K562 (cell line): ENCODE measurements around the gene AHCY. TPM values are rescaled to one million over a fixed set of nuclear protein-coding genes. Genes with fewer than 3 reads are reported as not detected.

ENCODE experiments used
- ARID1B ChIP-seq: fragments of 450-650 bp; IDR thresholded peaks from 2 replicates; pipeline ENCODE4 v1.6.1; 2016; ENCODE audit warnings: antibody characterized with exemption, mild to moderate bottlenecking, inconsistent platforms
- ATF1 ChIP-seq, 2 experiments: fragments of 450-650 bp in 1 of 2; IDR thresholded peaks; 2 replicates each; pipeline ENCODE4 v1.6.1; 2016; ENCODE audit warnings: missing compliant biosample characterization in 1 of 2, missing genetic modification characterization in 1 of 2
- BACH1 ChIP-seq: fragments of 200-800 bp; sonication (Bioruptor generic); IDR thresholded peaks from 2 replicates; pipeline ENCODE4 v1.6.1; 2016; ENCODE audit warnings: missing genetic modification characterization, missing compliant biosample characterization
- CHAMP1 ChIP-seq: fragments of 450-650 bp; IDR thresholded peaks from 2 replicates; pipeline ENCODE4 v1.6.1; 2016; ENCODE audit warnings: mild to moderate bottlenecking
- E2F4 ChIP-seq: sonication (generic); formaldehyde crosslinking; IDR thresholded peaks from 2 replicates; pipeline ENCODE4 v1.8.0; 2022; ENCODE audit warnings: mild to moderate bottlenecking, low read depth, missing genetic modification reagents
- HCFC1 ChIP-seq: IDR thresholded peaks from 2 replicates; pipeline ENCODE4 v1.6.1; 2012; ENCODE audit warnings: low read depth, low read length, improper control_type of control experiment
- HMBOX1 ChIP-seq: sonication (generic); IDR thresholded peaks from 2 replicates; pipeline ENCODE4 v1.6.1; 2016
- ILK ChIP-seq: fragments of 450-650 bp; IDR thresholded peaks from 2 replicates; pipeline ENCODE4 v1.6.1; 2016; ENCODE audit warnings: missing genetic modification characterization, low read depth, mild to moderate bottlenecking, missing compliant biosample characterization, moderate library complexity, borderline replicate concordance
- IRF2 ChIP-seq: sonication (generic); formaldehyde crosslinking; IDR thresholded peaks from 2 replicates; pipeline ENCODE4 v1.8.1; 2022; ENCODE audit warnings: mild to moderate bottlenecking, missing genetic modification reagents
- JUN ChIP-seq, 2 experiments: sonication (generic) in 1 of 2; formaldehyde crosslinking in 1 of 2; IDR thresholded peaks; 2 replicates each; pipeline versions ENCODE4 v1.6.1 to v1.8.0; 2012 to 2022; ENCODE audit warnings: borderline replicate concordance in 2 of 2, mild to moderate bottlenecking in 2 of 2, improper control_type of control experiment in 1 of 2, low read depth in 1 of 2, low read length in 1 of 2, missing genetic modification reagents in 1 of 2
- MBD2 ChIP-seq: sonication (generic); IDR thresholded peaks from 2 replicates; pipeline ENCODE4 v1.6.1; 2016; ENCODE audit warnings: low read depth, borderline replicate concordance
- MLX ChIP-seq, 2 experiments: fragments of 450-650 bp in 1 of 2; sonication (generic) in 1 of 2; formaldehyde crosslinking; conservative IDR thresholded peaks; 2 replicates each; pipeline versions ENCODE4 v1.4.0 to v1.8.1; 2020 to 2022; ENCODE audit warnings: mild to moderate bottlenecking in 1 of 2, missing genetic modification reagents in 1 of 2
- POLR3G ChIP-seq: IDR thresholded peaks from 2 replicates; pipeline ENCODE4 v1.6.1; 2011; ENCODE audit not compliant: insufficient read length, insufficient replicate concordance; ENCODE audit errors: extremely low read depth
- RAD51 ChIP-seq: fragments of 450-650 bp; IDR thresholded peaks from 2 replicates; pipeline ENCODE4 v1.7.1; 2016; ENCODE audit warnings: low read depth, mild to moderate bottlenecking, borderline replicate concordance
- RB1 ChIP-seq: fragments of 450-650 bp; IDR thresholded peaks from 2 replicates; pipeline ENCODE4 v1.6.1; 2017; ENCODE audit warnings: low read depth, mild to moderate bottlenecking
- RUNX1 ChIP-seq: sonication (generic); IDR thresholded peaks from 2 replicates; pipeline ENCODE4 v1.6.1; 2016; ENCODE audit warnings: antibody characterized with exemption, low read depth
- STAG1 ChIP-seq: sonication (generic); formaldehyde crosslinking; IDR thresholded peaks from 2 replicates; pipeline ENCODE4 v1.5.0; 2020; ENCODE audit warnings: missing genetic modification reagents, borderline replicate concordance
- STAT5B ChIP-seq: fragments of 250-450 bp; sonication (Bioruptor Pico); IDR thresholded peaks from 2 replicates; pipeline ENCODE4 v1.8.0; 2021; ENCODE audit warnings: mild to moderate bottlenecking, inconsistent platforms
- TAL1 ChIP-seq: fragments of 450-650 bp; IDR thresholded peaks from 2 replicates; pipeline ENCODE4 v1.6.1; 2016; ENCODE audit warnings: mild to moderate bottlenecking
- U2AF1 ChIP-seq: fragments of 200-400 bp; formaldehyde crosslinking; optimal IDR thresholded peaks from 2 replicates; pipeline ENCODE3; 2017; ENCODE audit warnings: mild to moderate bottlenecking, low read depth, low read length, moderate library complexity
- ZNF140 ChIP-seq: fragments of 250-450 bp; sonication (Bioruptor Pico); IDR thresholded peaks from 2 replicates; pipeline ENCODE4 v1.8.0; 2021; ENCODE audit warnings: moderate library complexity, mild to moderate bottlenecking, inconsistent platforms
- ZNF184 ChIP-seq: sonication (generic); formaldehyde crosslinking; IDR thresholded peaks from 2 replicates; pipeline ENCODE4 v1.5.0; 2020; ENCODE audit warnings: missing genetic modification reagents
- ZNF445 ChIP-seq: fragments of 250-450 bp; sonication (Bioruptor Pico); IDR thresholded peaks from 2 replicates; pipeline ENCODE4 v1.4.0; 2020; ENCODE audit warnings: low read depth, mild to moderate bottlenecking, moderate library complexity
- ZNF830 ChIP-seq: fragments of 250-450 bp; sonication (Bioruptor Pico); IDR thresholded peaks from 2 replicates; pipeline ENCODE4 v1.5.0; 2021; ENCODE audit warnings: mild to moderate bottlenecking
- polyA plus RNA-seq, 8 experiments: library from polyadenylated mRNA; depleted of rRNA in 4 of 8; stranded (reverse) in 5 of 8; unstranded in 3 of 8; fragments of >200 nt; fragmentation: Nextera tagmentation in 2 of 8; fragmentation: Illumina TruSeq in 1 of 8; extraction: Ambion mirVana in 2 of 8; extraction: Trizol in 1 of 8; gene quantifications; 2 replicates each; pipeline versions ENCODE4 v1.2.1 to v1.2.3, GENCODE V29; 2011 to 2014; ENCODE audit warnings: inconsistent platforms in 1 of 8, missing spikeins in 1 of 8
- total RNA-seq, 7 experiments: library from RNA; depleted of rRNA in 6 of 7; stranded (reverse); fragments of >200 nt in 6 of 7; fragmentation: Illumina TruSeq in 2 of 7; extraction: Trizol in 2 of 7; gene quantifications; 2 replicates each; pipeline versions ENCODE4 v1.2.1 to v1.2.3, GENCODE V29; 2011 to 2021; ENCODE audit warnings: low replicate concordance in 1 of 7

AHCY gene
- total and polyA plus RNA-seq, 9 of the 15 experiments (the other 6 are each of a cell fraction or from before 2014, with no cell fraction given) = 82.5 to 269 (median 190) TPM

GRCh38 chr20:34312544-34313217, 9.5 kb upstream of the AHCY start (continued):
- no peak for TF ChIP-seq E2F4 (CRISPR knock-in tag)
- TF ChIP-seq ATF1 (CRISPR knock-in tag; IDR thresholded peaks at IDR 0.05) = no peak
- TF ChIP-seq ATF1 (tag; IDR thresholded peaks at IDR 0.05) = 0 out of 2 replicates have a peak, but pooled peaks have one; percentile 41
- TF ChIP-seq RUNX1 = no peak
- TF ChIP-seq RB1 = peak; percentile 87
- no peak for TF ChIP-seq ZNF184 (CRISPR knock-in tag)
- TF ChIP-seq RAD51 = no peak
- 0 out of 2 replicates have a peak, but pooled peaks have one; percentile 31 for TF ChIP-seq CHAMP1
- no peak for TF ChIP-seq BACH1
- no peak; the same call in 1 of the 2 replicates for TF ChIP-seq HMBOX1
- TF ChIP-seq ZNF830 (CRISPR knock-in tag) = no peak
- TF ChIP-seq ZNF445 = no peak
- no peak for TF ChIP-seq TAL1
- TF ChIP-seq JUN (IDR thresholded peaks at IDR 0.05; ENCODE audit: borderline replicate concordance, low read depth, low read length) = peak; percentile 50; the same call in 1 of the 2 replicates
- no peak for TF ChIP-seq JUN (CRISPR knock-in tag; IDR thresholded peaks at IDR 0.05; ENCODE audit: borderline replicate concordance)
- TF ChIP-seq STAG1 (CRISPR knock-in tag) = peak; percentile 98
- TF ChIP-seq POLR3G = no peak
- TF ChIP-seq HCFC1 = peak; percentile 48; the same call in 1 of the 2 replicates
- no peak for TF ChIP-seq ZNF140 (CRISPR knock-in tag)
- TF ChIP-seq IRF2 (CRISPR knock-in tag) = no peak
- TF ChIP-seq ARID1B = 0 out of 2 replicates have a peak, but pooled peaks have one; percentile 12
- no peak for TF ChIP-seq ILK (tag)
- no peak for TF ChIP-seq U2AF1
- TF ChIP-seq MBD2 = no peak
- TF ChIP-seq STAT5B (CRISPR knock-in tag) = no peak
- no peak for TF ChIP-seq MLX (CRISPR knock-in tag; conservative IDR thresholded peaks at IDR 0.05)
